ENCODE measurements around the gene DLST.
"Not testable (repeated sequence)": the region's sequence is repeated elsewhere in the genome, so short reads cannot be mapped to it uniquely, and the experiment has no call there.

DLST gene

DNA sequence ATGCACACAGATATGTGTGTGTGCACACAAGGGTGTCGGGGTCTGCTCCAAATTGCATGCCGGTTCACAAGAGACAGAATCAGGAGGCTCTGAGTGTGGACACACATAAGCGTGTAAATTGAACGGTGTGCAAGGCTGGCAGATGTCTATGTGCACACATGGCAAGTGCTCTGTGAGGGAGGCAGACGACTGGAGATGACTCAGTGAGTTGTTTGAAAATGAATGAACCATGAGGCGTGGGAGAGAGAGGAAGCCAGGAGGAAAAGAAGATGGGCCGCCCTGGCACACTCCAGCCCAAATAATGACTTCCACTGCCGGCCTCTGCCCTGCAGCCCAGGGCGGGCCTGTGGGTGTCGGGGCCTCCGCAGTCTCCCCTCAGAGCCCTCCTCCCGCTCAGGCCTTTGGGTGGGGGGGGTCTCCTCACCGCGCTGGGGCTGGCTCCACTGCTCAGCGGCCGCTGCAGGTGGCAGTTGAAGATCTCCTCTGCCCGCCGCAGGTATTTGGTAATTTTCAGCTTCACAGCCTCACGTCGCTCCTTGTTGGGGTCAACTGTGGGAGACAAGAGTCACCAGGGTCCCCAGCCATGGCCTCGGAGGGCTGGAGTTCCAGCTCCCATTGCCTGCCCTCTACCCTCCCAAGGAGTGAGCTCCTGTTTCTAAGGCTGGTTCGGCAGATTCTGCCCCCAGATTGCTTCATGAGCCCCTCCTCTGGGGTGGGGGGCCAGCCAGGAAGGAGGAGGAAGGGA lies 37.9 kb downstream of the DLST start:
- no peak for DNase-seq

DNA sequence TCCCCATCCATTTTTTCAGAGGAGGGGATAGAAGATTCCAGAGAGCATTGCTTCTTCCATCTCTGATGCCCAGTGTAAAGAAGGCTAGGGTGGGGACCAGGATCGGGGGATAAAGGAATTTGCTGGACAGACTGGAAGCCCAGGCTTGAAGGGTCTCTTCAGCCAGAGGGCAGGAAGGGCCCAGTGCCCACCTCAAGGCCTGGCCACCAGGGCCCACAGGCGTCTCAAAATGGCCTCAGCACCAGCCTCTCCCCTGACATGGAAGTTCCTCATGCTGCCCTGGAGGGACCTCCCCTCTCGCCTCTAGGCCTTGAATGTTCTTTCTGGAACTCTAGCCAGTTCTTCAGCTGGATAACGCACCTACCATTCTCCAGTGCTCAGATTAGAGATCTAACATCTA lies 38.6 kb downstream of the DLST start:
- DNase-seq = no peak

DNA sequence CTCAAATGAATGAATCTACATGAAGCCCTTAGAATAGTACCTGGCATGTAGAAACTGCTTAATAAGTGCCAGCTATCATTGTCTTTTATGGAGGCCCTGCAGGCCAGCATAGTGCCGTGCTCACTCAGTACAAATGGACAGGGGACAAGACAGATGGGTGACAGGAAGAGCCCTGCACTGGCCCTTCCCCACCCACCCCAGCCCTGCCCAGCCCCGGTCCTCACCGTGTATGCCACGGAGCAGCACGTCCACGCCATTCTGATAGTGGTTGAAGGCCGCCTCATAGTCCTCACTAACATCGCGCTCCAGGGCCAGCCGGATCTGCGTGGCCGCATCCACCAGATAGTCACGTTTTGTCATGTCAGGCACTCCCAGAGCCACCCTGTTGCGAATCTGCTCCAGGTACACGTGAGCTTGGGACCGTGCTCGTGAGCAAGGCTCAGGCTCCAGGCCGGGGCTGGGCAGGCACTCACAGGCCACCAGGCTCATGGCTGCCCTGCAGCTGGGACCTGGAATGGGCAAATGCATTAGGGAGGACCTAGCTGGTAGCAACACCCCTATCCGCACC lies 39.4 kb downstream of the DLST start:
- DNase-seq = no peak

DNA sequence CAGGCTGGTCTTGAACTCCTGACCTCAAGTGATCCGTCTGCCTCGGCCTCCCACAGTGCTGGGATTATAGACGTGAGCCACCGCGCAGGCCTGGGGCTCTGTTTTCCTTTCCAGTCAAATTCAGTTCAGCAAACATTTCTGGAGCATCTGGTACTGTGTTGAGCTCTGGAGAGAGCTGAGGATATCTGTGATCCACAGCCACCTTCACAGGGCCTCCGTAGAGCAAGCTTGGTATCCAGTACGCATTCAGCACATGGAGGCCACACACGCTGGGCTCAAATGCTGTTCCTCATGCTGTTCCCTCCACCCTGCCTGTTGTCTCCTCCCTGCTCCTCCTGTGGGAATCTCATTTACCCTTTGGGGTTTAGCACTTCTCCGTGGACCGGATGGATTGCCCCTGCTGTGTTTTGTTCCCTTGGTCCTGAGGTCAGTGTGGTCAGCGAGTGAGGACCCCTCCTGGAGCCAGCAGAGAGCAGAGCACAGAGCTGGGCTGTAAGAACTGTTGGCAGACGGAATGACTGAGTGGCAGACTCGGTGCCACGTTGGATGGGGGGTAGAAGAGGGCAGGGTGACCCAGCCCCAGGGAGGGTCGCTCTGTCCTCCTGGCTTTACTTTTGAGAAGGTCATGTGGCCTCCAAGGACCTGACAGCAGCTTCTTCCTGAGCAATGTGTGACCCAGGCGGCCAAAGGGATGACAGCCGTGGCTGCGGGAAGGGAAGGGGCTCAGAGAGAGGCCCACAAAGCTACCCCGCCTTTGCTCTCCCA lies 40.5 kb downstream of the DLST start:
- no peak for DNase-seq

DNA sequence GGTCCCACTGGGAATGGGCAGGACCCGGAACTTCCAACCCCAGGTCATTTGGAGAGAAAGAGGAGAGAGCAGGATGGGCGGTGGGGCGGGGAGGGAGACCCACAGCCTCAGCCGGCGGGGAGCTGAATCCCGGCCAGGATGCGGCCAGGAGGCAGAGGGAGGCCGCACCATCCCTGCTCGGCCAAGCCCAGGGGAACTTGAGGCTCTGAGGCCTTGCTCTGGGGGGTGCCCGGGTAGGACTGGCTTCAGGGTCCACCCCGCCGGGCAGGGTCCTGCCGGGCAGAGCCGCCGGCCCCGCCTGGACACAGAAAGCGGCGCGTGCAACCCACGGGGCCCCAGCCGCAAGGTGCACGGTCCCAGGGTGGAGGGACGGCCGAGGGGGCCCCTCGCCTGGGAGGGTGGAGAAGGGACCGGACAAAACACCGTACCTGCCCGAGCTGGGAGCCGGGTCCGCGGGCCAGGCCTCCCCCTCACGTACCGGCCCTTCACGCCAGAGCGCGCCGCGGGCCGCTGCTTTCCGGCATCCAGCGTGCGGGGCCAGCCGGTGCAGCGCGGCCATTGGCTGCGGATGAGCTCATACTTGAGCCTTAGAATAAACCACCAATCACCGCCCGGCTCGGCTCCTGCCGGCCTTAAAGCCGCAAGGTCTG lies 41.2 kb downstream of the DLST start, which contains the start of gene RPS6KL1:
Gene RPS6KL1, minus strand, starts transcription at position 509 of the 650 bp plus-strand sequence. CDS start 1,719 bp downstream, outside the sequence.
- DNase-seq = peak; percentile 93

DNA sequence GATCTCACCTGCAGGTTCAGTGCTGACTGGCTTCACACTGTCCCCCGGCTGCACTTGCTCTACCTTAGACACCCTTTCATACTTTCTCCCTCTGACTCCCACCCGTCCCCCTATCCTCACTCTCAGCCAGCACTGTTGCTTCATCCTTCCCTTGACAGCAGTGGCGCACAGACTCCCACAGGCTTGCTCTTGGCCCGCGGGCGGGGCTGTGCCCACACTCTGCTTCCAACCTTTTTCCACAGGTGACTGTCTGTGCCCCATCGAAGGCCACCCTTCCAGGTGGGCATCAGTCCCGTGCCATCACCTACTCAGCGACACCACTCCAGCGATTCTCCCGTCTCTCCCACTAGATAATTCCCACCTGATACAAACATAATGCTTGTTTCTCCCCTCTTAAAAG lies 42.3 kb downstream of the DLST start:
- no peak for DNase-seq

DNA sequence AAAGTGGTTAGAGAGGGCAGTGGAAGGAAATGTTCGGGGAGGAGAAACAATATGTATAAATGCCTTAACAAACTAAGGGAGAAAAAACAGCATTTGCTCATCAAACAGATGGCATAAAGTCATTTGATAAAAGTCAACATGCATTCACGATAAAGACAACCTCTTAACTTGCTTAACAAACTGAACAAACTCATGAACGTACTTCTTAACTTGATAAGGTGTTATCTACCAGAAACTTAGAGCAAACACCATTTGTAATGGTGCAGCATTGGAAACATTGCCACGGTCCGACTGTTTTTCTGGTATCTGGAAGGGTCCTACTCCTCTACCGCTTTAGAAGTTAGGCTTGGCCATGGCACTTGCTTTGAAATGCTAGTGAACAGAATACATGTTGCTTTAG lies 45.5 kb downstream of the DLST start:
- no peak for DNase-seq

DNA sequence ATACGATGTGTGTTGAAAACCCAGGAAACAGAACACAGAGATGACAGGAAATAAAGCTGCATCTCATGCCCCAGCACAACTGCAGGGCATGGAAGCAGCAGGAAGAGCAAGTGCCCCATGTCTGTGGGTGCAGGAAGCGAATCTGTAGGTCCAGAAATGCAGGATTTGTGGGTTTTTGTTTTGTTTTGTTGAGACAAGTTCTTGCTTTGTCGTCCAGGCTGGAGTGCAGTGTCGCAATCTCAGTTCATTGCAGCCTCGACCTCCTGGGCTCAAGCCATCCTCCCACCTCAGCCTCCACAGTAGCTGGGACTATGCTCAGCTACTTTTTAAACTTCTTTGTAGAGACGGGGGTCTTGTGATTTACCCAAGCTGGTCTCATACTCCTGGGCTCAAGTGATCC lies 47.5 kb downstream of the DLST start:
- DNase-seq = no peak

DNA sequence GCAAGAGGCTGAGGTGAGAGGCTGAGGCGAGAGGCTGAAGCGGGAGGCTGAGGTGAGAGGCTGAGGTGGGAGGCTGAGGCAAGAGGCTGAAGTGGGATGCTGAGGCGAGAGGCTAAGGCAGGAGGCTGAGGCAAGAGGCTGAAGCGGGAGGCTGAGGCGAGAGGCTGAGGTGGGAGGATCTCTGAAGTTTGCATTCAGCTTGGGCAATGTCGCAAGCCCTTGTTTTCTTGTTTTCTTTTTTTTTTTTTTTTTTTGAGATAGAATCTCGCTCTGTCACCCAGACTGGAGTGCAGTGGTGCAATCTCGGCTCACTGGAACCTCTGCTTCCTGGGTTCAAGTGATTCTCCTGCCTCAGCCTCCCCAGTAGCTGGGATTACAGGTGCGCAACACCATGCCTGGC lies 50.0 kb downstream of the DLST start:
- DNase-seq = not testable (repeated sequence)

DNA sequence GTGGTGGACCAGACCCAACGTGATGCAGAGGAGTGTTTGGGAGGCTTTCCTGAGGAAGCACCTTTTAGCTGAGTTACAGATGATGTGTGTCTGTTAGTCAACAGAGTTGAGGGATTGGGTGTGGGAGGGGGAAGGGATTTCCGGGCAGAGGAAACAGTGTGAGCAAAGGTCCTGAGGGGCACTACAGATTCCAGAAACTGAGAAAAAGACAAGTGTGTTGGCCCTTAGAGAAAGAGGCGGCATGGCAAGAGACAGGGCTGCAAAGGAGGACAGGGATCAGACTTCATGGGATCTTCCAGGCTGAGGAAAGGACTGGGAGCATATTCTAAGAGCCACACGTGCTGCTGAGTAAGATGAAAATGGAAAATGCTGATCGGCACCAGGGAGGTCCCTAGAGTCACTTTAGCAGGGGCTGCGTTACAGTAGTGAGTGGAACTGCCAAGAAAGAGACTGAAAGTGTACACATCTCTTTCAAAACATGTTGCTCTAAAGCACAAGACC lies 50.7 kb downstream of the DLST start:
- DNase-seq = no peak

DNA sequence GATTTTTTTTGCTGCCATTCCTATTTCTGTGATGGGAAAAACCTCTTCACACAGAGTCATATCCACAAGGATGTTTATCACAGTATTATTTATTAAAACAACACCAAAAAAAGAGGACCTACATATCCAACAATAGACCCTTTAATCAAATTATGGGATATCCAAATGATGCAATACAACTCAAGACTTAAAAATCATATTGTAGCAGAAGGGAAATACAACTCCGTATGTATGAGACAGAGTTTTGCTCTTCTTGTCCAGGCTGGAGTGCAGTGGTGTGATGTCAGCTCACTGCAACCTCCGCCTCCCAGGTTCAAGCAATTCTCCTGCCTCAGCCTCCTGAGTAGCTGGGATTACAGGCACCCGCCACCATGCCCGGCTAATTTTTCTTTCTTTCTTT lies 51.2 kb downstream of the DLST start:
- not testable (repeated sequence) for DNase-seq

DNA sequence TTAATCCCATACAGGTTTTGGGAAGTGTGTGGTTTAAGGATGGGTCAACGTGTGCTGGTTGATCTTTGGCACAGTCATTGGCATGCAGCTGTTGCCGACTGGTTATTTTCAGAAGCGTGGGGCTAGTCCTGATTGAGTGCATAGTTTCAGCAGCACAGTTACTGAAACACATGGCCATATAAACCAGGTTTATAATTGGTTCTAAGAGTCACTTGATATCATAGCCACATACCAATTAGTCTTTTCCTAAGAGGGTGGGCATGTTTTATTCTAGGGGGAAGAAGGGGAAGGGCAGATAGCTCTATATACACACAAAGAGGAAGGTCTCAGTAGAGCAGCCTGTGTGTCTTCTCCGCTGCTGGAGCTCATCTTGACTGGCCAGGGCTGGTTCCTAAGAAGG lies 52.3 kb downstream of the DLST start:
- no peak for DNase-seq

DNA sequence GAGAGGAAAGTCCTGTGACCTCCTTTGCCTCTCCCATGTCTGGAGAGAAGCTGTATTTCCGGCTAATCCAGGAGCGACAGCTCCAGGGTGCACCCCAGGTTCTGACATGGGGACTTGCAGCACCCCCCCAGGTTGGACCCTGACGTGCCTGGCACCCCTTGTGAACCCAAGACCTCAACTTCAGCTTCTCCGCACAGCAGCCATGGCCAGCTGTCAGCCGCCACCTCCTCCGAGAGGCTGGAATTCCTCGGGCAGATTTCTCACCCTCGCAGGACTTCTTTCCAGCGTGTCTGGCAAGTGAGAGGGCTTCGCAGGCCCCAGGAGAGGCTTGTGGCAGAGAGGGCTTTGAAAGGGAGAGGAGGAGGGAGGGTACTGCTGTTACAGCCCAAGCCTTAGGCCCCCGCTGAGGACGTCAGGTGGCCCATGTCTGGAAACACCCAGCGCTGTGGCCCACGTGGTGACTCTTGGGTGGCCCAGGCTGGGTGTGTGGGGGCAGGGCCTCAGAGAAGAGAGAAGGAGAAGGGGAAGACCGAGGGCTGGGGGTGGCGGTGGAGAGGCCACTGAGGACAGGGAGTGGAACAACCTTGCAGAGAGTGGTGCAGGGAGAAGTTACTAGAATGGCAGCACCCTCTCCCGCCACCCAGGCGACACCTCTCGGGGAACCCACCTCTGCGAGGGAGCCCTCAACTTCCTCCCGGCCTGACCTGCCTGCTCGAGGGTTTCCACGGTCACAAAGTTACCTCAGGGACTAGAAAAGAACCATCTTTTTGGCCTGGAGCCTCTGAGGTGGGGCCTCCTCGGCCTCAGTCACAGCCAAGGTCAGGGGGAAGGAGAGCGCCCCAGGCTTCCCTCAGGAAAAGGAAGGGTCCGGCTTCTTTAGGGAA lies 53.0 kb downstream of the DLST start:
- no peak for DNase-seq

DNA sequence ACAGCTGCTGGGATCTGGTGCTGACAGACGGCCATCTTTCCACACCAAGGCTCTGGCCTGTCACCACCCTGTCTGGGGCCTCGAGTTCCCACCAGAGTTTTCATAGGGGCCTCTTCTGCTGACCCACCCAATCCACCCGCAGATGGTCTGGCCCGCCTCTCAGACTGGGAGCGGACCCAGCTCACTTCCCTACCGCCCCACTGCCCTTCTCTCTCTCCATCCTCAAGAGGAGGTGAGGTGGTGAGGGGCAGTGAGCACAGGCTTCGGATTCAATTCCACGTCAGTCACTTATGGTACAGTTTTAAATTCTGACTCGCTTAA lies 53.6 kb downstream of the DLST start:
- no peak for DNase-seq

DNA sequence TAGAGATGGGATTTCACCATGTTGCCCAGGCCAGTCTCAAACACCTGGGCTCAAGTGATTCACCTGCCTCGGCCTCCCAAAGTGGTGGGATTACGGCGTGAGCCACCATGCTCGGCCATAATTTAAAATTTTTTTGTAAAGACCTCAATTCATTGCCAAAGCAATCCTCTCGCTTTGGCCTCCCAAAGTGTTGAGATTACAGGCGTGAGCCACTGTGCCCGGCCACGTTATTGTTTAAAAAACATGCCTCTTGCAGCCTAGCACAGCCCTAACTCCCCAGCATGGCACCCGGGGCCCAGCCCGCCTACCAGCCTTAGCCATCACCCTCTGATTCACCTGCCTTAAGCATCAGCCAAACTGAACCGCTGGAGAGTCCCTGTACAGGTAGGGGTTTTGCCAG lies 54.4 kb downstream of the DLST start:
- DNase-seq = no peak

DNA sequence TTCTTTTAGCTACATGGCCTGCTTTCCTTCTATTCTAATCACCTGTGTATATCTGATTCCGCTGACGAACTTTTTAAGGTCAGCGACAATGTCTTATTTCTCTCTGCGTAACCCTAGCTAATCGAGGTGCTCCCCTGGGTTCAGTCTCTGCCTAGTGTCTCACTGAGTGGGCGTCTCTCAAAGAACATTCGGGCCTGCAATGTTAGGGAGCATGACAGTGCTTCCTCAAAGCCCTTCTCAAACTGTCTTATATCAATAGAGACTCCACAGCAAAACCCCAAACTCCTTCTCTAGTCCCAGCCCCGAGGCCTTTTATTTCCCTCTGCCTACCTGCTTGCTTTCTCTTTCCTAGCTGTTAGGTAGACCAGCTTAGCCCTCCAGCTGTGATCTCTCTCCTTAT lies 55.0 kb downstream of the DLST start:
- no peak for DNase-seq

DNA sequence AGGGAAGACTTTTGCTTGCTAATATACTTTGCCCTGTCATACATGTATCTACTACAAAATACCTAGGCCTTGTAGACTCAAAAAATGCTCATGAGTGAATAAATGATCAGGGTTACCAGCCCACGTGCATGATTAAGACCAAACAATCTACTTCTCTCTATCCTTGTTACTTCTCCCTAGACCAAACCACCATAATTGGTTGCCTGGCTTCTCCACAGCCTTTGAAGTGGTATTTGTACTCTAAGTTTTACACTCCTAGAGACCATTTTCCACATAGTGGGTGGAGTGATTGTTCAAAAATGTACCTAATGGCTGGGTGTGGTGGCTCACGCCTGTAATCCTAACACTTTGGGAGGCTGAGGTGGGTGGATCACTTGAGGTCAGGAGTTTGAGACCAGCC lies 55.5 kb downstream of the DLST start:
- no peak for DNase-seq

DNA sequence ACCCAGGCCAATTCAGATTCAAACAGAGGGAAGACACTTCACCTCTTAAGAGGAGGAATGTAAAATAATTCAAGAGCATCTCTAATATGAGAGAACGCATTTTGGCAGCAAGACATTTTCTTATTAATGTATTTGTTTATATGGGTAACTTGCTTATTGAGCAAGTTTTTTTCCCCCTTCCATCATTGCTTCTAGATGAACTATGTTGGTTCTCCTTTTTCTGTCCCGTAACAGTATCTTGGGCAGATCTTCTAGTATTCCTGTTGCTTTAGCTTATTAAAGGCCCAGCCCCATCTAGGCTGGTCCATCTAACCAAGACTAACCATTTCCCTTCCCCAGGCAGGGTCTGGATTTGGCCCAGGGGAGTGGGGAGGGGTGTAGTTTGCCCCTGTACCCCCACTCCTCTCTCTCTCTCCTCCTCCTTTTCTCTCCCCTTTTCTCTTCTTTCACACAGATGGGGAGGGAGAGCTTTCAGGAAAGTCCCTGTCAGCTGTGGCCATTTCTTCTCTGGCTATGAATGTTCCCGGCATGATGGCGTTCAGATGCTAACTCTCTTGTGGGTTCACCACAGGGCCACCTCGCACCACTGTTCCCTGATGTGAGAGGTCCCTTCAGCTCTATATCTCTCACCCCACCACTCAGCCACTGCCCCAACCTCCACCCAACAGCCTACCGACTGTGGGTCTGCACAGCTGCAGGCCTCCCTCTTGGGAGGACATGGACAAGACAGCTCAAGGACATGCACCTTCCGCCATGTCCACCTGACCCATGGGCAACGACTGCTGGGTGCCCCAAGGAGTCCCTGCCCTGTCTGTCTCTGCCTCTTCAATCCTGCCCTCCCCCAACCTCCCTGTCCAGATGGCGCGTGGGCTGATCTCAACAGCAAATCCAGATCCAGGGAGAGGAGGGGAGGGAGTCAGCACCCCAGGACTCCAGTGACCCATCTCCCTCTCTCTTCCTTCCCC lies 57.1 kb downstream of the DLST start:
- no peak for DNase-seq

DNA sequence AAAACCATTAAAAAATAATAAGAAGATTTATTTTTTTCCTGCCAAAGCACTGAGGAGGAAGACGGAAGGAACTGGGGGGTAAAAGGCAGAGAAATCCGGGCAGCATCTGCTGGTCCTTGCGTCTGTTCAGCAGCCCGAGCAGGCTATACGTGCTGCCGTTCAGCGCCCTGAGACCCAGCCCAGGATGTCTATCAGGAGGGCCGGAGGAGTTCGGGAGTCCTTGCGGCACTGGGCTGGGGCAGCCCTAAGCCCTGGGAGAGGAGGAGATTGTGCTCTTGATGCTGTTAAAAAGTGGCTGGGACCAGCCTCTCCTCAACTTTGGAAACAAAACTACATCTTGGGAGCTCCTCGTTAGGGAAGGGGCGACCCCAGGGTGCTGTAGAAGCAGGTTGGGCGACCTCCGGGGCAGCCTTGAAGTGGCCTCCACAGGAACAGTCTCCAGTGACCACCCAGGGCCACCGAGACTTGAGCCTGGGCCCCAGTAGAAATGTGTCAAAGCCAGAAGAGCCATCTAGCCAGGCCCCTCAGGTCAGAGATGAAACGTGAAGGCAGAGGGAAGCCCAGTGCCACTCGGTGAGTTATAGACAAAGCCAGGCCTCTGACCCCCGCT lies 59.3 kb downstream of the DLST start:
- no peak for DNase-seq

DNA sequence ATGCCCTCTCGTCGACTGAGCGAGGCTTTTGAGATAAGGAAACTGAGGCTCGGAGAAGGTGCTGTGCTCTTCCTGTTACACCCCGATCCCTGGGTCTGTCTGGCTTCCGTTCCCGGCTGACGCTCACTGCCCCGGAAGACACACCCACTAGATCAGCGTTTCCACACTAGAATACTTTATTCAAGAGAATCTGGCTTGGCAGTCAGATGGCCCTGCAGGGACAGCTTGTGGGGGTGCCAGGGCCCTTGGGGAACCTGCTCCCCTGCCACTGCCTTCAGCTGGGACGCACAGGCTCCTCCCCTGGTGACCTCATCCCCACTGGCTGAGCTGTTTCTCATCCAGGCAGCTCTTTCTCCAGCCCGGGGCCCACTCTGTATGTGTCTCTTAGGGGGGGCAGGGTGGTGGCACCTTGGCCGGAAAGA lies 60.0 kb downstream of the DLST start:
- no peak for DNase-seq

DNA sequence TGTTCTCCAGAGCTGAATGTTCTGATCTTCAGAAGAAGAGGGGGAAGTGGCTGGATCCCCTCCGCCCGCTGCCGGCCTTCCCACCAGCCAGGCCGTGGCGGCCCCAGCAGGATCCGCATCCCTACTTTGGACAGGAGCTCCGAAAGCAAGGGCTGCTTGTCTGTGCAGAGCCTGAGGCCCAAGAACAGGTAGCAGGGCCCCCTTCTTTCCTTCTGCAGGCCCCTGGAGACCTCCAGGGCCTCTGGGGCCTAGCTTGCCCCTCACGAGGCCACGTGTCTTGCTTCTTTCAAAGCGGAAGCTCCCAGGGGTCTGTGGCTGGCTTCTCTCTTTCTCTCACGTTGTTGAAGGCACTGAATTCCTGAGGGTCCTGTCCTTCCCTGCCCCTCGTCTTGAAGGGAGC lies 60.5 kb downstream of the DLST start:
- DNase-seq = no peak

Data from DMS79 treated with DMSO at 0.1 percent for 48 hours (cell line).